Medulla oblongata (tissue), 1 donor: ENCODE measurements around the gene BRME1.
A peak's percentile ranks its signal among the peaks of the same experiment; 100 is the strongest.
"Not testable (repeated sequence)": the region's sequence is repeated elsewhere in the genome, so short reads cannot be mapped to it uniquely, and the experiment has no call there.

Experiments
- DNase-seq: peaks from one replicate; pipeline ENCODE4 v3.0.0-alpha.2; 2015; ENCODE audit errors: extremely low spot score

The BRME1 gene

GRCh38 chr19:13926715-13927114, 20.8 kb upstream of the BRME1 start:
- DNase-seq, result no peak

- DNase-seq, result no peak
Observed at GRCh38 chr19:13926010-13926409, 20.1 kb upstream of the BRME1 start.

- DNase-seq, result no peak
Observed at GRCh38 chr19:13923194-13923987, 17.5 kb upstream of the BRME1 start.

- not testable (repeated sequence) for DNase-seq
Observed at GRCh38 chr19:13922118-13922517, 16.2 kb upstream of the BRME1 start.

GRCh38 chr19:13920940-13921747, 15.2 kb upstream of the BRME1 start:
- peak; percentile 27 for DNase-seq

GRCh38 chr19:13920524-13920923, 14.6 kb upstream of the BRME1 start:
- DNase-seq, result no peak

GRCh38 chr19:13918726-13919411, 13.0 kb upstream of the BRME1 start:
- no peak for DNase-seq

- DNase-seq, result no peak
Observed at GRCh38 chr19:13917888-13918406, 12.0 kb upstream of the BRME1 start.

- no peak for DNase-seq
Observed at GRCh38 chr19:13914777-13915176, 8.9 kb upstream of the BRME1 start.

- no peak for DNase-seq
Observed at GRCh38 chr19:13913352-13913751, 7.4 kb upstream of the BRME1 start.

GRCh38 chr19:13909430-13909829, 3.5 kb upstream of the BRME1 start:
- DNase-seq, result no peak

GRCh38 chr19:13908674-13909073, 2.8 kb upstream of the BRME1 start:
- DNase-seq, result no peak

GRCh38 chr19:13906910-13907309, 993 bp upstream of the BRME1 start:
- no peak for DNase-seq

- no peak for DNase-seq
Observed at GRCh38 chr19:13906521-13906904, 596 bp upstream of the BRME1 start.

- no peak for DNase-seq
Observed at GRCh38 chr19:13902993-13903555, 2.8 kb downstream of the BRME1 start.

GRCh38 chr19:13899912-13900584, 5.9 kb downstream of the BRME1 start:
- peak; percentile 54 for DNase-seq

GRCh38 chr19:13899393-13899792, 6.5 kb downstream of the BRME1 start:
- no peak for DNase-seq

- DNase-seq, result no peak
Observed at GRCh38 chr19:13896227-13896626, 9.7 kb downstream of the BRME1 start.

- no peak for DNase-seq
Observed at GRCh38 chr19:13894552-13894951, 11.4 kb downstream of the BRME1 start.

- no peak for DNase-seq
Observed at GRCh38 chr19:13892870-13893269, 13.0 kb downstream of the BRME1 start.

- DNase-seq, result no peak
Observed at GRCh38 chr19:13890136-13890535, 15.8 kb downstream of the BRME1 start.
